Measurements from ENCODE around the gene LY86.
A peak's percentile ranks its signal among the peaks of the same experiment; 100 is the strongest.

Gene LY86

DNA sequence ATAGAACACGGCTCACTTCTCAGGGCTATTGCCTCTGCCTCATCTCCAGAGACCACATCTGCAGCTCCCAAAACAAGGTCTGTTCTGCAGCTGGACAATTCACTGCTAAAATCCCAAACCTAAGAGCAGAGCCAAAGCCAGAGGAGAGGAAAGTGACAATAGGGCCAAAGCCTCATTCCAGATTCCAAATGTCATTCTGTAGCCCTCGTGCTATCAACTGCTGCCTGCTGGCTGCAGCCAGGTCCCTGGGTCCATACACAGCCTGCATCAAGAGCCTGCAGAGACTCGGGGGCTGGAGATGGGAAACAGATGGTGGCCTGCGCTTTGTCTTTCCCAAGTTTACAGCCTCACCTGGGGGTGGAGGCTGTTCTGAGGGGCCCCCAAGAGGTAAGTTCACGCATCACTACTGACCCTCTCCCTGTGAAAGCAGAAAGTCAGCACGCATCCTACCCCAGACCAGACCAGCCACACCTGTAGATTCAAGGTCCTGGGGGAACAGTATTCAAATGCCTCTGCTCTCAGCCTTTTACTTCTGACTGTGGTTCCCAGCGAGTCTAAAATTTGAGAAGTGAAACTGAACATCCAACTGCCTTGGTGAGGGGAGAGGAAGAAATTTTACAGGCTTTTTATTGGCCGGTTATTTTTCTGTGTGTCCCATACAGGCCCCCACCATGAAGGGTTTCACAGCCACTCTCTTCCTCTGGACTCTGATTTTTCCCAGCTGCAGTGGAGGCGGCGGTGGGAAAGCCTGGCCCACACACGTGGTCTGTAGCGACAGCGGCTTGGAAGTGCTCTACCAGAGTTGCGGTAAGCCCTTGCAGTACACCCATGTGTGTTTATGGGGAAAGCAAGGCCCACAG lies at the start of gene LY86:
Gene LY86 (plus strand): TSS at position 657 of the 860 bp plus-strand sequence. CDS start 15 bp downstream, at position 672.
- peak in 1 of 4 experiments; percentile 16 for DNase-seq

DNA sequence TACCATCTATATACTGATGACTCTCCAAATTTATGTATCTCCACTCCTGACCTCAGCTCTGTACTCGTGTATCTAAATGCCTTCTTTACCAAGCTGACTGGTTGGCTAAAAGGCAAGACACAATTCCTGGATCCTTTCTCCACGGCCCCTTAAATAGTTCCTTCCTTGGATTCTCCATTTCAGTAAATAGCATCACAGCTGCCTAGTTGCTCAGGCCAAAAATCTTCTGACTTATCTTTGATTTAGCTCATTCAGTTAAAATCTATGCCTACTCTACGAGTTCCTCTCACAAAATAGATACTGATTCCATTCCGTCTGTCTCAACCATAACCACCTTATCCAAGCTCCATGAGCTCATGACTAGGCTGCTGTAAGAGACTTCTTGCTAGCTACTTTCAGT lies 49.5 kb upstream of the LY86 start:
- DNase-seq: no peak

DNA sequence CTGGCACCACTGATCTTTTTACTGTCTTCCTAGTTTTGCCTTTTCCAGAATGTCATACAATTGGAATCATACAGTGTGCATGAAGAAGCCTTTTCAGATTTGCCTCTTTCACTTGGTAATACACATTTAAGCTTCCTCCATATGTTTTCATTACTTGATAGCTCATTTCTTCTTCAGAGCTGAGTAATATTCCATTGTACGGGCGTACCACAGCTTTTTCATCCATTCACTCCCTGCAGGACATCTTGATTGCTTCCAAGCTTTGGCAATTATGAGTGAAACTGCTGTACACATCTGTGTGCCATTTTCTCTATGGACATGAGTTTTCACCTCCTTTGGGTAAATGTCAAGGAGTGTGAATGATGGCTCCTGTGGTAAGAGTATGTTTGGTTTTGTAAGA lies 46.2 kb upstream of the LY86 start:
- no peak for DNase-seq

DNA sequence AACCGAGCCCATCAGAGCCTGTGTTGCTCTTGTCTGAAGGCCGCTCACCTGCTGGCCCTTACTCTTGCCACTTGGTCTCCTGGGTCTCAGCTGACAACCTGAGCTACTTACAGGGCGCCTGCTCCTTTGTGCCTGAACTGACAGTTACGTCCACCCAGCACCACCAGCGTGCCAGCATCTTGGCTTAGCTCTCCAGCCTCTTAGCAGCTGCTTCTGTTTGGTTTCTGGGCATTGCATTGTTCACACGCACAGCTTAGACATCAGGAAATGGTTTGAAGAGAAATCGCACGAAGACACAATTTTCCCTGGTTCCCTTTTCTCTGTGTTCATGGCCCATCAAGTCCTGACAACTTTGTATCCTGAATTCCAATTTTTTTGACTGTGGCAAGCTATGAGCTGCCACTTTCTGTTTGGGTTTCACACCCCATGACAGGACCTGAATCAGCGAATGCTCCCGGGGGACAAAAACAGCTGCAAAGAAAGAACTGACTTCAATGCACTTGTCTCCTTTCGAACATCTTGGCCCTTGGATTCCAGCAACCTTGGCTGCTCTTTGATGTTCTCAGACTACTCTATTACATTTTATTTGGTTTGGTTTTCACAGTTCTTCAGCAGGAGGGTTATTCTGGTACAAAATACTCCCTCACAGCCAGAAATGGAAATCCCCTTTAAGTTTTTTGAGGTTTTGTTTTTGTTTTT lies 45.2 kb upstream of the LY86 start:
- no peak for DNase-seq

DNA sequence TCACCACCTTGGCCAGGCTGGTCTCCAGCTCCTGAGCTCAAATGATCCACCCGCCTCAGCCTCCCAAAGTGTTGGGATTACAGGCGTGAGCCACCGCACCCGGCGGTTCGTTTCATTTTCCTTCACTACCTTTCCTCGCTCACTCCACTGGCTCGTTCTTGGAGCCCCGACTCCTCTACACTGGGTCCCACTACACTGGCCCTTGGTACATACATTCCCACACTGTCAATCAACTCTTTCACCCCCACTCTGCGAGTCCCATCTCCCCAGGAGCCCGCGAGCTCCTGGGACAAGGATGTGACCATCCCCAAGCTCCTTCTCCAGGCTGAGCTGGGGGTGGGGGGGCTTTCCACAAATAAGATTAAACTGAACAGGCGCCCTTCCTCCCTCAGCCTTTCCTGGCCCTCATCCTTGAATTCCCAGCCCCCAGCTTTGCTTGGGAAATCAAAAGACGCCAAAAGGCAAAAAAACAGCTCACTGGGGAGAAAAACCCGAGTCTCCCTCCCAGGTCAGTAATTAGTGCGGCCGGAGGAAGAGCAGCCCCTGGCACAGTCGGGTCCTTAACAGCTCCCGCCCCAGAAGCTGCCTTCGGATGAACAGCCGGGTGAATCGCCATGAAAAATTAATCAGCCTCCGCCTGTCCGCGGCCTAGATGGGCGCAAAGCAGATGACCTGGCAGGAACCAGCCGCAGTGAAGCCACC lies 42.8 kb upstream of the LY86 start:
- DNase-seq: no peak

DNA sequence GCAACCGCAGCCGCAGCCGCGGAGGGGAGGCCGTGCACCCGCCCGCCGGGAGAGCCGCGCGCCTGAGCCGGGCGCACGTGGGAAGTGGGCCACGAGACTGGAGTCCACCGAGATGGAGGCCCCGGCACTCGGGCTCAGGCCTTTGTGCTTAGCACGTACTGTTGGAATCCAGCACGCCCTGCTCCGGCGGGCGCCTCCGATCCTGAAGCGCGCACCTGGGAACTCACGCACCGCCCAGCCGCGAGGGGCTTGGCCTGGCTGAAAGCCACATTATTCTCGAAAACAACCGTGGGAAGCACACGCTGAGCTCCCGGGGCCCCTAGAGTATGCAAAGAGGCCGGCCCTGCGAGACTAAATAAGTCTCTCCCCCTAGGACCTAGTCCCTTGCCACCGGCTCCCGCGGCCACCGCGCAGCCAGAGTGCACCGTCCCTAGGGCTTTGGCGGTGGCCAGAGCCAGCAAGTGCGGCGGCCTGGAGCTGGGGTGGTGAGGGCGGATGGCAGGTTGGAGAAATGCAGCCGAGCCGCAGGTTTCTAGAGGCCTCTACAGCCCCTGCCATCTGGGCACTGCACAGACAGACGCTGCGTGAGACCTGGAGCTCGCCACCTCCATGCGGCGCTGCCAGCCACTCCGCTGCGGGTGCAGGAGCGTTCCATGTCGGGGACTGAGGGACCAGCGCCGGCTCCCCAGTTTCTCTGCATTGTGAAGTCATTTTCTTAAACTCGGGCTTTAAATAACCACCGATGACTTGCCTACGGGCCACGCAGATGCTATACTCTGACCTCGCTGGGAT lies 42.0 kb upstream of the LY86 start:
- peak in 2 of 4 experiments; percentile 29 to 34 for DNase-seq

DNA sequence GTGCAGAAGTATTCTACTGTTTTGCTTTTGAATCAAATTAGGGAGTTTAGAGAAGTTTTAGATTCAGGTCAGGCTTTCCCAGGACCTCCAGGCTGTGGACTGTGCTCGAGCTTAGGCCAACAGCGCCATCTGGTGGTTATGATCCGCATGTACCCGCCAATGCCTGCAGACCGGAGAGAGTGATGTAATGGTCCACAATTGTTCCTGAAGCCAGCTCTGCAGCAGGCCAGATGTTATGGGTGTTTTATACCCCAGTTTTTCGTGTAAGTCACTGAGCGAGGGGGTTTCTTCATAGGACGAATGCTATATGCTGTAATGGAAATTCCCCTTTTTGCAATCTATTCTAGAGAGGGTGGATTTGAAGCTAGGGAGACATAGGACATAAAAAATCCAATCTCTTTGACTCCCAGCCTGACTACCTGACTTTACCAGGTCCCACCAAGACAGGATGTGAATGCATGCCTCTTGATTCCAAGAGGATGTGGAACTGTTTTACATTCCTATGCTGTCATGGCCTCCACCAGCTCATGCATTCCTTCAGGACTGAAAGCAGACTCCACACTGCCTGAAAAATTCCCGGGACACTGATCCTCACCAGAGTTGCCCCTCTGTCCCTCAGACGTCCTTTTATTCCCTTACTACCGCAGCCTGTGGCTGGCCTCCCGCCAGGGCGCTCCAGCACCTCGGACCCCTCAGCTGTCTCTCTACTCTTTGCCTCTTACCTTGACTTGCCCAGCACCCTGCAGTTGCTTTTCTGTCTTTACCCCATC lies 41.2 kb upstream of the LY86 start:
- DNase-seq: peak; percentile 61 to 74 (median 72)

DNA sequence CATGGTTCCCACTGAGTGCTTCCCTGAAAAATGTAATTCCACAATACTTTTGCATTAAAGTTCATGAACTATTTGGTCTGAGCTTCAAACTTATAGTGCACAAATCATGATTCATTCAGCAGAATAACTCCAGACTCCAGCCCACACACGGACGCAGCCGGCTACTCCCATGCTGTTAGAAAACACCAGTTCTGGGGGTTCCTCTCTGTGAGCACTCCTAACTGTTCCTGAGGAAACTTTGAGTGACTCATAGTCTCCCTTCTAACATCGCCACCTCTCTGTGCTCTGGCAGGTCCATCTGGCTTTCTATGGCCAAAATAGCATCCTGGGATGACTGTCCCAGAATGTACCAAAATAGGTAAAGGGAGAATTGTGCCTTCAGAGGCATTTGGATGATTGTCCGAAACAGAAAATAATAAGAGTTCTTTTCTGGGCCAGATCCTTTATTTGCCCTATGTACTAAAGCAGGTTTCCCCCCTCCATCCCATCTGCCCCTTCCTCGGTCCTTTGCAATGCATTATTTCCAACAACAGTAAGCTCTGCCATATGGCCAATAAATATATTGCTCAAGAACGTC lies 32.3 kb upstream of the LY86 start:
- DNase-seq: no peak

DNA sequence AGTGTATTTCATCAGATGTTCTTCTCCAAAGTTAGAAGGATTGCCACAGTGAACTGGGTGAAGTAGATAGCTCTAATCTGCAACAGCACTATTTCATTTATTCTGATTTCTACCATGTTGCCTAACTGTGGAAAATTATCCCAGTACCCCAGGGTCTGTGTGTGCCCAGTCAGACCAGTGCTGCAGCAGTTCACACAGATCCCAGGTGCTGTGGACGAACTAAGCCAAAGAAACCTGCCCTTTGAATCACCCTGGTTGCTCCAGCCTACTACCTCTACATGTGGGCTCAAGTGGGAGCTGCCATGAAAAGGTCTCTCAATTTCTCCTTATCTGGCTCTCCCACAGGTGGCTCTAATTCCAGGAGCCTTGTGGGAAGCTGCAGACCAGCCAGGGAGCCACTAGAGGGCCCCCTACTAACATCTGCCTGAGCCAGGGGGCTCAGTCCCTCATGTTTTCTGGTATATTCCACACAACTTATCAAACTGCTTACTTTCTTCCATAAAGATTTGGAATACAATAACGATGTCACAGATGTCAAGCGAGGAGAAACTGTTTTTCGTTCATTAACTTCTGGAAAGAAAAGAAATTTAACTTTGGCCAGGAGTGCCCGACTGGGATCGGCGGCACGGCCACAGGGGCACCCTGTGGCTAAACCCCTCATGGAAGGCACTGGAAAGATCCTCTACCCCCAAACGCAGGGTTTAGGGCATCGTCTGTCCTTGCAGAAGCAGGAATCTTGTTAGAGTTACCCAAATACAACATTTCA lies 31.6 kb upstream of the LY86 start:
- peak in 2 of 4 experiments; percentile 7 to 33 for DNase-seq

DNA sequence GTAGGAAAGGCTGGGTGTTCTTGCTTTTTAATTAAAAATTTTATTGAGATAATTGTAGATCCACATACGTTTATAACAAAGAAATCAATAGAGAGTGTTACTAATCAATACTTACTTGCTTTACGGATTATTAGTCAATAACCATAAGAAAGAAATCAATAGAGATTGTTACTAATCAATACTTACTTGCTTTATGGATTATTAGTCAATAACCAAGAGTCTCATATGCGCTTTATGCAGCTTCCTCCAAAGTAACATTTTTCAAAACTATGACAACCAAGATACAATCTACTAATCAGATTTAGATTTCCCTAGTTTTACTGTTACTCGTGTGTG lies 31.0 kb upstream of the LY86 start:
- DNase-seq: no peak

DNA sequence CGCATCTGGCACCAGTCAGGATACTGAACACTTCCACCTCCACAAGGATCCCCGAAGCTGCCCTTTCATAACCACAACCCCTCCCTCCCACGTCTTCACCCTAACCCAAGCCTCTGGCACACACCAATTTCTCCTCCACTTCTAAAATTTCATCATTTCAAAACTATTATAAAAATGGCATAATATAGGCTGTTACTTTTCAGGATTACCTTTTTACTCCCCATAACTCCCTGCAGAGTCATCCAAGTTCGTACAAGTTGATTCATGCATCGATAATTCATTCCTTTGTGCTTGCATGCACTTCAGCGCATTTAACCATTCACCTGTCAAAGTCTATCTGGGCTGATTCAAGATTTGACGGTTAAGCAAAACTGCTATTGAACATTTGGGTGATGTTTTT lies 30.6 kb upstream of the LY86 start:
- no peak for DNase-seq

DNA sequence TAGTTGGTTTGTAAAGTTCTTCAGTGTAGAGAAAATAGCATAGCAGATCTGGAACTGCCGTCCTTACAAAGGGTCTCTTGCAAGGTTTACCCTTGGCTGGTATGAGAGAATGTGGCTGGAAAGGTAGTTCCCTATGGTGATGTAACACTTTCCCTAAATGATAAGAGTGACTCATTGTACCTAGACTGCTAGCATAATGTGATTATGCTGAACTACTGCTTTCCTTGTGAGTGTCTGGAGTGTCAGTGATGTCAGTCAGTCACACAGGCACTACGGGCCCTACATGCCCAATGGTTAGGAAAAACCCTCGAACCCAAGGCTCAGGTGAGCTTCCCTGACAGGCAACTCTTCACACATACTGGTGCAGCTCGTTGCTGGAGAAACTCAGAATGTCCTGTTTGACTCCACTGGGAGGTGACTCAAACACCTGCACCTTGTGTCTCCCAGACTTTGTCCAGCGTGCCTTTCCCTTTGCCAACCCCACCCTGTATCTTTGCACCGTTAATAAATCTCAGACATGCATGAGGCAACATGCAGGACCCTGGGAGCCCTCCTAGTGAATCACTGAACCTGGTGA lies 28.4 kb upstream of the LY86 start:
- no peak for DNase-seq

DNA sequence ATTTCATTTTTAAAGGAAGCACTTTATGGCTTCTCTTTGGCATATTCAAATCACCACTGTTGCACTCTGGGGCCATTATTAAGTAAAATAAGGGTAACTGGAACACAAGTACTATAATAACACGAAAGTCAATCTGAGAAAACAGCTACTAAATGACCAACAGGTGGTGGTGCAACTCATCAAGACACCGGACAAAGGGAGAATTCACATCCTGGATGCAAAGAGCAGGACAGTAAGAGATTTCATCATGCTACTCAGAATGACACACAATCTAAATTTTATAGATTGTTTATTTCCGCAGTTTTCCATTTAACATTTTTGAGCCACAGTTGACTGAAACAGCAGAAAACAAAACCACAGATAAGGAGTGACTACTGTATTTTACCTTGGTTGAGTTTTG lies 27.6 kb upstream of the LY86 start:
- no peak for DNase-seq

DNA sequence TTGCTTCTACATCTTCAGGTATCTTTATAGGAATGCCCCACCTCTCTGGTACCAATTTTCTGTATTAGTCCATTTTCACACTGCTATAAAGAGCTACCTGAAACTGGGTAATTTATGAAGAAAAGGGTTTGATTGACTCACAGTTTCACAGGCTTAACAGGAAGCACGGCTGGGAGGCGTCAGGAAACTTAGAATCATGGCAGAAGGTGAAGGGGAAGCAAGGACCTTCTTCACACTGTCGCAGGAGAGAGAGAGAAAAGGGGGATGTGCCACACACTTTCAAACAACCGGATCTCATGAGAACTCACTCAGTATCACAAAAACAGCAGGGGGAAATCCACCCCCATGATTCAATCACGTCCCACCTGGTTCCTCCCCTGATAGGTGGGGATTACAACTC lies 24.4 kb upstream of the LY86 start:
- DNase-seq: no peak

DNA sequence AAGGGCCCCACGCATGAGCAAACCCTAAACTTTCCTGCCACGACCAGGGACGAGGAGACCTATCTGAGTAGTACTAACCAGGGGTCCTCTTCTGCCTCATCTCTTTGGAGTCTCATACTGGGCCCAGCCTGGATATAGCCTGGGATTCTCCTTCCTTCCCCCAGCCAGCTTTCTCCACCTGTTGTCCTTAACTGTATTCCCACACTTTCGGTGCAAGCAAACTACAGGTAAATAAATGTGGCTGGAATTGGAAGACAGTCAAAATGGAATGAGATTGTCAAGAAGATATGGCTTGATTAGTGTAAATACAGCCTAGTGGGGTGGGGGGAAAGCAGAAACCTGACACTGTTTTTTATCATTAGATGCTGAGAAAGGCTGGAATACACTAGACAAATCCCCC lies 23.5 kb upstream of the LY86 start:
- DNase-seq: no peak

DNA sequence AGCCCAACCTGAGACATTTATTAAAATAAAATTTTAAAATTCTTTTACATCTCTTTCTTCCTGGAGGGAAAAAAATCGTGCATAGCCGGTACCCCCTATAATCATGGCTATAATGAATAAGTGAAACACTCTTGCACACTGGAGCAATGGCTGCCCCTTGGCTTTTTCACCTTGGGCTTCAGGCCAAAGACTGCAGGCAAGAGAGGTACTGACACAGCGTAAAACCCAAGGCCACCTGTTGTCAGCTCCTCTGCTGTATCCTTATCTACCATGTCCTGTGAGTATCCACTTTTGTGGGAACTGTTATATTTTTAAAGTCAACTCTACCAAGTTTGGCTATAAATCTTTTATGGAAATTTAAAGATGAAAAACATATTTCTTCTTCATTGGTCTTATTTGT lies 23.0 kb upstream of the LY86 start:
- DNase-seq: no peak

DNA sequence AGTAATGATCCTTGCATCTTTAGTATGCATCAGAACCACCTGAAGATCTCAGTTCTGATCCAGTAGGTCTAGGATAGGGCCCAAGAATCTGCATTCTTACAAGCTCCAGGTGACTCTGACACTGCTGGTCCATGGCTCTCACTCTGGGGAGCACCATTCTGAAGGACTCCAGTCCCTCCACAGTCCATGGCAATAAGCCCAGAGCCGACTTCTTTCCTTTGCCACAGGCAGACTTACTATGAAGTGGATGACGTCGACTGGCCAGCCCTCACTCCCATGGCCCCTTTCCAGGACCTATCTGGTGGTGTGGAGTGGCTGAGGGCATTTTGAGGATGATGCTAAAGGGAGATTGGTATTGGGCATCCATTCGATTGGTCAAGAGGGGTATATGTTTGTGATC lies 21.8 kb upstream of the LY86 start:
- no peak for DNase-seq

DNA sequence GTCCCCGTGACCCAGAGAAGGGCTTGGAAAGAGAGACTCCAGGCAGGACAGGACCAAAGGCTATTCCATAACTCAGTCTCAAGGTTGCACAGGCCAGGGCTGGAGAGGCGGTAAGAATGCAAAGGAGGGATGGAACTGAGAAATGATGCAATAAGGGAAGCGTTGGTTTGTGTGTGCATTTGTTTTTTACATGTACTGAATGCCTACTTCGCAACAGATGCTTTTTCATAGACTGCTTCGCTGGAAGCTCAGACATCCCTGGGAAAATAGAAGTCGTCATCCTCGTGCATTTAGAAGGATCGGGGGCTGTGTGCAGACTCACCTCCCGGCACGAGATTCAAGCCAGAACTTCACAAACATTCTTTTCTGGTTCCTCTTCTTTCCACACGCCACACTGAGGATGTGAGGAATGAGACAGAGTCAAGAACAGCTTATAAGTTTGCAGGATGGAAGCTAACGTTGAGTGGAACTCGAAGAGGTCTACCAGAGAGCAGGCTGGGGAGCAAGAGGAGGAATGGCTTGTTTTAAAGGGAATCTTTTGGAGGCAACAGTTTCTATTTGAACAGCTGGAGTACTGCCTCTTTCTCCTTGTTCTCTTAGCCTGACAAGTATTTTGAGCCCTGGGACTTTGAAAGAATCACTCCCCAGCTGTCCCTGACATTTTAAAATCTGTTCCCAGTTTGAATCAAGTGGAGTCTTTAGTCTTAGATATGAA lies 19.3 kb upstream of the LY86 start:
- DNase-seq: no peak

DNA sequence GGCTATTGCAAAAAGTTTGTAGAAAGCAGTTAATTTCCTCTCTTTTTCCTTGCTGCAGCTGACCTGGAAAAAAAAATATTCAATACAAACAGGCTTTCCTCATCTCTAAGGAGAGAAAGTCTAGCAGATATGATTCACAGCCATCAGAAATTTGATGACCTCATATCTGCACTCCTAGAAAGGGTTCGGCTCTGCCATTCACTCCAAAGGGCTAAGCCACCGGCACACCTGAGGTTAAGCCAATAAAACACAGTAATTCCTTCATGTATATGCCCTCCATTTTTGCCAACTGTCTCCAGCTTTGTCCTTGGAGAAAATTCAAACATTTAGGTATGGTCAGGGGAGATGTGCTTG lies 18.7 kb upstream of the LY86 start:
- no peak for DNase-seq

Measured in activated naive CD4-positive, alpha-beta T cell (primary cell).